Measurements from ENCODE around the gene ITGB1. TPM values are rescaled to one million over a fixed set of nuclear protein-coding genes. Genes with fewer than 3 reads are reported as not detected.

Gene ITGB1
- total and polyA plus RNA-seq, 10 of the 15 experiments (the other 5 are each of a cell fraction or from before 2014, with no cell fraction given) = 2.8 to 20.7 (median 10.4) TPM

- no peak for TF ChIP-seq SIX5 (IDR thresholded peaks at IDR 0.05; ENCODE audit: low read depth, low read length, severe bottlenecking)
- peak; percentile 84 for TF ChIP-seq RUNX3 (IDR thresholded peaks at IDR 0.05; ENCODE audit: low read length)
- no peak for TF ChIP-seq ZNF207 (IDR thresholded peaks at IDR 0.05; ENCODE audit: borderline replicate concordance)
- peak; percentile 65 for TF ChIP-seq MEF2A (IDR thresholded peaks at IDR 0.05; ENCODE audit: insufficient read depth, low read depth, low read length)
- ChIA-PET CTCF (interaction anchor here (1.4 kb wide), 2 partner anchors 23 to 72 kb away, joined by 4 read pairs; no protein-coding TSS in a partner anchor), SMC1A (ENCODE audit: uncharacterized antibody, unreplicated experiment) (interaction anchor here (1.3 to 1.5 kb wide), 2 partner anchors 12 to 54 kb away, joined by 3 to 4 read pairs; no protein-coding TSS in a partner anchor), RAD21 (ENCODE audit: unreplicated experiment) (interaction anchor here (0.7 kb wide), 1 partner anchor 1186 kb away, joined by 3 read pairs; no protein-coding TSS in a partner anchor), POLR2A (interaction anchor here (0.5 to 0.6 kb wide), 2 partner anchors 7 to 696 kb away, joined by 4 read pairs; no protein-coding TSS in a partner anchor)
- Histone ChIP-seq H3K9me3 (replicated peaks; ENCODE audit: control insufficient read depth, insufficient read depth, low read length) (no peaks in the 10 kb centered on the region), H3K4me1 (ENCODE audit: control insufficient read depth, insufficient read depth, low read length) (peaks cover 14% of the 10 kb centered on the region), H2AFZ (ENCODE audit: control insufficient read depth, low read depth, low read length) (no peak overlapping the region), H3K9ac (ENCODE audit: control insufficient read depth, insufficient read depth, low read length) (peak overlapping the region; percentile 34; the same call in 1 of the 2 replicates), H3K27me3 (replicated peaks in 1 of 2; ENCODE audit: control insufficient read depth in 2 of 2, insufficient read depth in 2 of 2, low read length in 1 of 2) (no peaks in the 10 kb centered on the region), H3K27ac (ENCODE audit: control insufficient read depth, insufficient read depth) (peak overlapping the region; percentile 21; the same call in 1 of the 2 replicates), H4K20me1 (ENCODE audit: control insufficient read depth, insufficient read depth) (no peaks in the 10 kb centered on the region), H3K79me2 (ENCODE audit: control insufficient read depth, insufficient read depth, low read length) (peaks cover 52% of the 10 kb centered on the region), H3K4me3 (peak overlapping the region; percentile 80), H3K4me2 (ENCODE audit: control insufficient read depth, insufficient read depth) (peak overlapping the region; percentile 66), H3K36me3 (ENCODE audit: control insufficient read depth in 2 of 2, insufficient read depth in 2 of 2, low read length in 1 of 2) (no peaks in the 10 kb centered on the region)
- BruUV-seq (replicated peaks) = no TSS peak
- intact Hi-C loops (cut with micrococcal nuclease; ENCODE audit: unreplicated experiment) = loop anchor here (2.0 kb wide), 1 partner anchor 508 kb away; the partner anchor contains the start of gene CCDC7
- ATAC-seq = no peak
- no peak for DNase-seq (ENCODE audit: low read depth, low spot score)
- in situ Hi-C loops (cut with MboI) = no loop called here
- WGBS (ENCODE audit: insufficient coverage, insufficient replicate concordance, low lambda C conversion rate, missing lambda C conversion rate) = 36% methylated on average over 8 of the region's 8 CpGs
- FAIRE-seq = no peak
Measured at GRCh38 chr10:32954545-32955298, 3.3 kb downstream of the ITGB1 start.

GRCh38 chr10:32954080-32954479 lies 4.0 kb downstream of the ITGB1 start:
- no peak for DNase-seq (ENCODE audit: low read depth, low spot score)
- RAD21 ChIA-PET (ENCODE audit: unreplicated experiment) = interaction anchor here (0.7 kb wide), 2 partner anchors 27 to 1186 kb away, joined by 3 read pairs; no protein-coding TSS in a partner anchor
- peak; percentile 61 for FAIRE-seq
- Histone ChIP-seq H3K4me3 (no peak overlapping the region), H3K36me3 (ENCODE audit: control insufficient read depth in 2 of 2, insufficient read depth in 2 of 2, low read length in 1 of 2) (no peaks in the 10 kb centered on the region), H3K4me2 (ENCODE audit: control insufficient read depth, insufficient read depth) (peak overlapping the region; percentile 66), H3K27me3 (replicated peaks in 1 of 2; ENCODE audit: control insufficient read depth in 2 of 2, insufficient read depth in 2 of 2, low read length in 1 of 2) (no peaks in the 10 kb centered on the region), H3K27ac (ENCODE audit: control insufficient read depth, insufficient read depth) (no peak overlapping the region), H2AFZ (ENCODE audit: control insufficient read depth, low read depth, low read length) (no peak overlapping the region), H4K20me1 (ENCODE audit: control insufficient read depth, insufficient read depth) (no peaks in the 10 kb centered on the region), H3K79me2 (ENCODE audit: control insufficient read depth, insufficient read depth, low read length) (peaks cover 52% of the 10 kb centered on the region), H3K9ac (ENCODE audit: control insufficient read depth, insufficient read depth, low read length) (0 out of 2 replicates have a peak overlapping the region, but pooled peaks have one; percentile 16), H3K9me3 (replicated peaks; ENCODE audit: control insufficient read depth, insufficient read depth, low read length) (no peaks in the 10 kb centered on the region), H3K4me1 (ENCODE audit: control insufficient read depth, insufficient read depth, low read length) (peaks cover 9% of the 10 kb centered on the region)
- SMC1A ChIA-PET (ENCODE audit: uncharacterized antibody, unreplicated experiment) = interaction anchor here (1.5 kb wide), 1 partner anchor 12 kb away, joined by 4 read pairs; no protein-coding TSS in a partner anchor
- ATAC-seq = no peak; the same call in 2 of the 3 replicates
- in situ Hi-C loops (cut with MboI) (no loop called here), intact Hi-C loops (cut with micrococcal nuclease; ENCODE audit: unreplicated experiment) (loop anchor here (2.0 kb wide), 1 partner anchor 507 kb away; the partner anchor contains the start of gene CCDC7)
- no TSS peak for BruUV-seq (replicated peaks)
- POLR2A ChIA-PET = no interaction called here
- CTCF ChIA-PET = interaction anchor here (0.7 to 1.2 kb wide), 2 partner anchors 31 to 158 kb away, joined by 3 read pairs; no protein-coding TSS in a partner anchor
- TF ChIP-seq NKRF (conservative IDR thresholded peaks at IDR 0.05) (no peak), NFIC (IDR thresholded peaks at IDR 0.05; ENCODE audit: low read depth, low read length) (0 out of 2 replicates have a peak, but pooled peaks have one; percentile 9), ZNF384 (IDR thresholded peaks at IDR 0.05; ENCODE audit: borderline replicate concordance, low read depth, low read length) (peak; percentile 50; the same call in 1 of the 2 replicates), ATF7 (IDR thresholded peaks at IDR 0.05; ENCODE audit: low read depth) (no peak), STAT1 (conservative IDR thresholded peaks at IDR 0.05) (no peak), NR2C1 (IDR thresholded peaks at IDR 0.05) (no peak), RAD21 (IDR thresholded peaks at IDR 0.05; ENCODE audit: insufficient read depth, low read depth, low read length) (peak; percentile 54), RUNX3 (IDR thresholded peaks at IDR 0.05; ENCODE audit: low read length) (peak; percentile 79), SRF (IDR thresholded peaks at IDR 0.05; ENCODE audit: low read depth in 2 of 2, low read length in 2 of 2) (peak; percentile 78 to 94)
- TF ChIP-seq, protein P1, sequence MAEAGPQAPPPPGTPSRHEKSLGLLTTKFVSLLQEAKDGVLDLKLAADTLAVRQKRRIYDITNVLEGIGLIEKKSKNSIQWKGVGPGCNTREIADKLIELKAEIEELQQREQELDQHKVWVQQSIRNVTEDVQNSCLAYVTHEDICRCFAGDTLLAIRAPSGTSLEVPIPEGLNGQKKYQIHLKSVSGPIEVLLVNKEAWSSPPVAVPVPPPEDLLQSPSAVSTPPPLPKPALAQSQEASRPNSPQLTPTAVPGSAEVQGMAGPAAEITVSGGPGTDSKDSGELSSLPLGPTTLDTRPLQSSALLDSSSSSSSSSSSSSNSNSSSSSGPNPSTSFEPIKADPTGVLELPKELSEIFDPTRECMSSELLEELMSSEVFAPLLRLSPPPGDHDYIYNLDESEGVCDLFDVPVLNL (IDR thresholded peaks at IDR 0.05; ENCODE audit: low read depth, low read length) = no peak
